Occipital lobe (tissue), 2 donors: ENCODE measurements around the gene KSR1. TPM values are rescaled to one million over a fixed set of nuclear protein-coding genes. Genes with fewer than 3 reads are reported as not detected.
"Not testable (repeated sequence)": the region's sequence is repeated elsewhere in the genome, so short reads cannot be mapped to it uniquely, and the experiment has no call there.

Source experiments
- DNase-seq: peaks from one replicate; lab custom pipeline; 2025; lab: John Stamatoyannopoulos, UW
- total RNA-seq: library from RNA; depleted of rRNA; stranded (reverse); fragments of >200 nt; gene quantifications from one replicate; pipeline ENCODE4 v1.2.3, GENCODE V29; 2014

KSR1 gene
- total RNA-seq = 15.3 TPM

DNA sequence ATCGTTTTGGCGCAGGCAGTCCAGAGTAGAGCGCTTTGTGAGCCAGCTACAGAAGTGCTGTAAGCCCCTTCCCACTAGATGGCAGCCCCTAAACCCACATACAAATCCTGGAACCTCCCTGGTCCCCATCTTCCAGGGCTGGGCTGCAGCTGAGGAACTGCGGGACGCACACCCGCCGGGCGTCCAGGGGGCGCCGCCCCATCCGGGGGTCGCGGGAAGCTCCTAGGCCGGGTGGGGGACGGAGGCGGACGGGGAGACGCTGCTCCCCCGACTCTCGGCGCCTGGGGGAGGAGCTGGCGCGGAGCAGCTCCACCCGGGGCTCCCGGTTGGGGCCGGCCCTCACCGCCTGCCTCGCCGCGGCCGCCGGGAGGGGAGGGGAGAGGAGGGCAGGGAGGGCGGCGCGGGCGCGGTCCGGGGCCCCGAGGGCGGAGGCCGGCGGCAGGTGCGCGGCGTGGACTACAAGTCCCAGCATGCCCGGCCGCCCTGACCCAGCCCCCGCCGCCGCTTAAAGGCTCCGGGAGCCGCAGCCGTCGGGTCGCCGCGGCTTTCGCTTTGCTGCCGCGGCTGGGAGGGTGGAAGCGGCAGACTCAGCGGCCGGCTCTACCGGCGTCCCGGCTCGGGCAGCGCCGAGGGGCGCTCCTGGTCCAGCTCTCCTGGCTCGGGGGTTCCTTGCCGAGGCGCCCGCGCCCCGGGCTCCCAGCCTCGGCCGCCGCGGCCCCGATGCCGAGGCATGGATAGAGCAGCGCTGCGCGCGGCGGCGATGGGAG, at the start of gene KSR1:
KSR1 (plus strand) TSS at position 535 of the 767 bp plus-strand sequence; CDS start at position 731, 196 bp downstream.
- DNase-seq = peak; percentile 67

DNA sequence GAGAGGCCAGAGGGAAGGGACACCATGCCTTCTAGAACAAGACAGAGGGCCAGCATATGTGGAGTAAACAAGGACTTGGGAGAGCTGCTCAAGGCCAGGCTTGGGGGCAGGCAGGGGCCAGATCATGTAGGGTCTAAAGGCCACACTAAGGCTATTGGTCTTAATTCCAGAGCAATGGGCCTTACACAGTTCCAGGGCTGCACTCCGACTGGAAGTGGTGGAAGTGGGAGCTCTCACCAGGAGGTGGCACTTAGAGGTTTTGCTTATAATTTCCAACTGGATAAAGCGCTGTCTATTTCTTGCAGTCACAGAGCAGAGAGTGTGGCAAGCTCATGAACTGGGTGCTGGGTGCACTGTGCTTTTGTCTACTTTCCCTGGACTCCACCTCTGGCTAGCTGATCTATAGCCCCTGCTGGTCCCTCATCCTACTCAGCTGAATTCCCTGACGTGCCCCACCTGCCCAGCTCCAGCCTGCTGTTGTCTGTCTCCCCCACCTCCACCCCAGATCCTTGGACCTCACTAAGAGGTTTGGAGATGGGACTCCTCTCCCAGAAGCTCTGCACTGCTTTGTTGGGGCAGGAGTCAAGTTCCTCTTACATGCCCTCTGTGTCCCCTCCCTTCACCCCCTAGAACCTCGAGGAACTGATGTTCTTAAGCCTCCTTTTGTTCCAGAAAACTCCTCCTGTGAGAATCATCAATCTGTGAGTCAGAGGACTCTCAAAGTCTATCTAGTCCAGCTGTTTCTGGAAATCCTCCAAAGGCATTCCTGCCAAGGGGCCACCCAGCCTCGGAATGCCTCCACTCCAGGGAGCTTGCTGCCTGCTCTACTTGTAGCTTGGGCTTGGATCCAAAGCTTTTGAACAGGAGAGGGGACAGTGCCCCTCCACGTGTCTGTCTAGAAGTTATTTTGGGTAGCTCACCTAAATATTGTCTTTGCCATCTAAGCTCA, 48.1 kb upstream of the KSR1 start:
- no peak for DNase-seq

DNA sequence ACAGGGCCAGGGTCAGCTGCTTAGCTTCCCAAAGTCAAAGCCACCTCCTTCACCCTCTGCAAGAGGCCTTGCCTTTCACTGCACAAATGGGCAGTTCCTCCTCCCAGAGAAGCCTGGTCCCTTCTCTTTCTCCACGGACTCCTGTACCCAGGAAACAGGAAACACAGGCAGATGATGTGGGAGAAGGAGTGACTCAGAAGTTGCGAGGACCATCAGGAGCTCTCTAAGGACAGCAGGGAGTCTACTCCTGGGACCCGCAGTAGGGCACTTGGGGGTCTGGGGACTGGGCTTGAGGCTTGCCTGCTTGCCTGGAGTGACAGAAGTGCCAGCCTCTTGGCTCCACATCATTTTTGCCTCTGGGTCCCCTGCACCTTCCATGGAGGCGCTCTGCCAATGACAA, 47.4 kb upstream of the KSR1 start:
- DNase-seq = no peak

DNA sequence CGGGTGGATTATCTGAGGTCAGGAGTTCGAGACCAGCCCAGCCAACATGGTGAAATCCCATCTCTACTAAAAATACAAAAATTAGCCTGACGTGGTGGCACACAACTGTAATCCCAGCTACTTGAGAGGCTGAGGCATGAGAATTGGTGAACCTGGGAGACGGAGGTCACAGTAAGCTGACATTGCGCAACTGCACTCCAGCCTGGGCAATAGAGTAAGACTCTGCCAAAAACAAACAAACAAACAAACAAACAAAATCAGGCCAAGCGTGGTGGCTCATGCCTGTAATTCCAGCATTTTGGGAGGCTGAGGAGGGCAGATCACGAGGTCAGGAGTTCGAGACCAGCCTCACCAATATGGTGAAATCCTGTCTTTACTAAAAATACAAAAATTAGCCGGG, 44.1 kb upstream of the KSR1 start:
- not testable (repeated sequence) for DNase-seq

DNA sequence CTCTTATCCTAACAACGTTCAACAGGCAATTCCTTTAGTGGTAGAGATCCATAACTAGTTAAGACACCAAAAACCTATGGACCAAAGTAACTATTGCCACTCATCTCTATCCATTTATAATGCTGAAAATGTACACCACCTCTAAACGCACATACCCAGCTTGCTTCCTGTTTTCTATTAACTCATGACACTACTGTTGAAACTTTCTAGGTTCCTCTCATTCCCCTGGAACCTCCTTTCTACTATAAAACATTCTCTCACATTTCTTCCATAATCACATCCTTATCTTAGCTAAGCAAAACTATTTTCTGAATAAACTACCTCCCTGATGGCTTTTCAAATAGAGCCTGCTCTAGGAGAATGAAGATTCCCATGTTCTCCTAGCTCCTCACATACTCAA, 42.9 kb upstream of the KSR1 start:
- DNase-seq = no peak

GRCh38 chr17:27413792-27414191, 42.5 kb upstream of the KSR1 start:
- no peak for DNase-seq

DNA sequence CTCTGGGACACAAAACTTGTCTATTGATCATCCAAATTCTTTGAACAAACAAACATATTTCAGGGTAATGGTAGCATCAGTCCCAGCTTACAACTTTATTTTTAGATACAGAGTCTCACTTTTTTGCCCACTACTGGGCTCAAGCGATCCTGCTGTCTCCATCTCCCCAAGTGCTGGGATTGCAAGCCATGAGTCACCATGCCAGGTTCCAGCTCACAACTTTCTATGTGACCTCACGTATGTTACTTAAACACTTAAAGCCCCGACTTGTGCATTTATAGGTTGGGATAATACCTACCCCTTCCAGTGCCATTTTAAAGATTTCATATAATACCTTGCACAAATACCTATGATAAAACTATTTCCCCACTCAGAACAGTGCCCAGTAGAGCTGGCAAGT, 42.0 kb upstream of the KSR1 start:
- no peak for DNase-seq

GRCh38 chr17:27414694-27415093, 41.6 kb upstream of the KSR1 start:
- DNase-seq = no peak

- no peak for DNase-seq
Measured at GRCh38 chr17:27415120-27415795, 41.0 kb upstream of the KSR1 start.

- no peak for DNase-seq
Measured at GRCh38 chr17:27417596-27418365, 38.5 kb upstream of the KSR1 start.

- DNase-seq = no peak
Measured at GRCh38 chr17:27418366-27418615, 38.0 kb upstream of the KSR1 start.

DNA sequence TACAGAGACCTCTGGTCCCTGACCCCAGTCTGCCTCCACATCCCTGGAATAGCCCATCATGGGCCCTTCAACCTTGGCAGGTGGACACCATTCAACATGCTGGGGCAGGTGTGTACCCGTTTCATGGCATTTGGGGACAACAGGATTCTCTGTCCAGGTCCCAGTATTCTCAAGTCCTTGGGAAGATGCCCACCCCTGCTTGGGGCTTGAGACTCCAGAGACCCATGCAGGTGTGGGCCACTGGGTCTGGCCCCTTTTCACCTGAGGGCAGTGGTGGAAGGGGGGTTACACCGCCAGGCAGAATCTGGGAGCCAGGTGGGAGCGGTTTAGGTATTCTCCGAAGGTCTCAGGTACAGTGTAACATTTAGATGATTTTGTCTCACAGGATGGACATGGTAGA, 37.1 kb upstream of the KSR1 start:
- no peak for DNase-seq

GRCh38 chr17:27420211-27420950, 35.9 kb upstream of the KSR1 start:
- DNase-seq = no peak

- no peak for DNase-seq
Measured at GRCh38 chr17:27421111-27421510, 35.1 kb upstream of the KSR1 start.

- not testable (repeated sequence) for DNase-seq
Measured at GRCh38 chr17:27421626-27422025, 34.6 kb upstream of the KSR1 start.

- no peak for DNase-seq
Measured at GRCh38 chr17:27422601-27423000, 33.6 kb upstream of the KSR1 start.

DNA sequence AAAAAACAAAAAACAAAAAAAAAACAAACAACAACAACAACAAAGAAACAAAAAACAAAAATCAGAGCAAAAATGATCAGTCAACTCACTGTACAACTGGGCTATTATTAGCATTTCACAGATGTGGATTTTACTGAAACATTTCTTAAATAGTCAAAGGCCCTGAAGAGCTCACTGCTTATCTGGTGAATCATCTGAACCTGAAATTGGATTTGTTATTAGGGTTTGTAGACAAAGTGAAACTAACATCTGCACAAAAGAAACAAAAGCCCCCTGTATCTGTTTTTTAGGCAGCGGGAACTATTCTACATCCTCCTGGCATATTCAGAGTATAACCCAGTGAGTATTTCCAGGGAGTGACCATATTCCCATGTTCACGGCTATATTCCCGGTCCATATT, 32.6 kb upstream of the KSR1 start:
- no peak for DNase-seq

DNA sequence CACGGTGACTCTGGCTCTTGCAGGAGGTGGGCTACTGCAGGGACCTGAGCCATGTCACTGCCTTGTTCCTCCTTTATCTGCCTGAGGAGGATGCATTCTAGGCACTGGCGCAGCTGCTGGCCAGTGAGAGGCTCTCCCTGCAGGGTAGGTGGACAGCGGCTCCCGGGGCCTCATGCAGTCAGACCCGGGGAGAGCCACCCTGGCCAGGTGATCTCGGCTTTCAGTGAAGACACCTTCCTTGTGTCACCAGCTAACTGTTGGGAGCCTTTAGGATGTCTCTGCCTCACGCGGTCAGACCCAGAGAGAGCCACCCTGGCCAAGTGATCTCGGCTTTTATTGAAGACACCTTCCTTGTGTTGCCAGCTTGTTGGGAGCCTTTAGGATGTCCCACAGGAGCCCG, 31.7 kb upstream of the KSR1 start:
- DNase-seq = no peak

GRCh38 chr17:27424941-27425340, 31.3 kb upstream of the KSR1 start:
- no peak for DNase-seq

DNA sequence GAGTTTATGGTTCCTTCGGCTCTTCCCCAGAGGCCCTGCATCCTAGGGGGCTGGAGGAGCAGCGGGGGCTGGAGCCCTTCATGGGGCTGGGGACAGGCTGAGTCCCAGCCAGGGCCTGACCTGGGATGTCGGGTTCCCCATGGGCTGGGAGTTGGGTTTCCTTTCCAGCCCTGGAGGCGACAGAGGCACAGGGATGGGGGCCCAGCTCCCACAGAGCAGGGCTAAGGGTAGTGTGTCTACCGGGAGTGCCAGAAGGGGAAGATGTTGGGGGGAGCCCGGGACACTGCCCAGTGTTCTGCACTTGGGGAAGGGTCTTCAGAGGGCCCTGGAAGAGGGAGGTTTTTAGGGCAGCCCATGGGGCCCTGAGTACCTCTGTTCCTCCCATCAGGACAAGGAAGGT, 30.7 kb upstream of the KSR1 start:
- not testable (repeated sequence) for DNase-seq

DNA sequence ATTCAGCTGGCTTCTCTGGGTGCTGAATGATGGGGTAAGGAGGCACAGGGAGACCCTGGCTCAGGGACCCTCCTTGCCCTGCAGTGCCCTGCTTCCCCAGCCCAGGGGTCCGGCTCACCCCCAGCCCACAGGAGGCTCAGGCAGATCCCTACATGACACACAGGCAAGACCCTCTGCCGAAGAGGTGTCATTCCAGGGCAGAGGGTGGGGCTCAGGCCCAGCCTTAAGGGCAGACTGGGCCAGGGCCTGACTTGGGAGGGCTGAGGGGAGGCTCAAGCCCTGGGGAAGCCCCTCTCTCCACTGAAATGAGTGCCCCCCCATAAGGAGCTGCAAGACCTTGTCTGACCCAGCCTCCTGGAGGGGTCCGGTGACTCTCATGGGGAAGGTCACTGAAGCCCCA, 30.3 kb upstream of the KSR1 start:
- no peak for DNase-seq
